A673 (cell line): ENCODE results near the gene PPM1F. TPM values are rescaled to one million over a fixed set of nuclear protein-coding genes. Genes with fewer than 3 reads are reported as not detected.

ENCODE experiments used
- BruUV-seq: library from RNA; stranded (reverse); fragments of 400-500 nt; replicated peaks from 2 replicates; lab custom pipeline; 2021; lab: Mats Ljungman, UMichigan
- CTCF ChIA-PET: fragments of 300-600 bp; sonication (Branson Sonifier 250); formaldehyde crosslinking; loops from one replicate; lab custom pipeline; 2022; ENCODE audit warnings: antibody characterized with exemption; lab: Charles Lee
- POLR2A ChIA-PET: fragments of 300-600 bp; sonication (Branson Sonifier 250); formaldehyde crosslinking; loops from one replicate; lab custom pipeline; 2022; ENCODE audit warnings: antibody characterized with exemption; ENCODE audit not compliant: low non-redundant PET; lab: Charles Lee
- DNase-seq: peaks from one replicate; pipeline ENCODE4 v3.0.0-alpha.2; 2015; ENCODE audit warnings: low spot score
- H3K27ac ChIP-seq: fragments of 200-600 bp; sonication (generic); 2 replicates; pipeline ENCODE4 v1.5.1; 2016; ENCODE audit warnings: mixed run types, low read depth, mild to moderate bottlenecking, mixed read lengths, antibody characterized with exemption, low read length; ENCODE audit not compliant: poor library complexity, severe bottlenecking
- H3K27me3 ChIP-seq: fragments of 200-600 bp; sonication (generic); replicated peaks from 2 replicates; pipeline ENCODE4 v1.6.1; 2017; ENCODE audit warnings: mixed run types, low read depth, mild to moderate bottlenecking, mixed read lengths, antibody characterized with exemption, low read length; ENCODE audit not compliant: insufficient read depth, poor library complexity
- H3K36me3 ChIP-seq: fragments of 200-600 bp; sonication (generic); 2 replicates; pipeline ENCODE4 v1.6.1; 2016; ENCODE audit warnings: mixed run types, mild to moderate bottlenecking, mixed read lengths, antibody characterized with exemption, low read length; ENCODE audit not compliant: insufficient read depth, poor library complexity, severe bottlenecking
- H3K4me1 ChIP-seq: fragments of 200-600 bp; sonication (generic); 2 replicates; pipeline ENCODE4 v1.6.1; 2017; ENCODE audit warnings: mixed run types, mild to moderate bottlenecking, mixed read lengths, antibody characterized with exemption, low read length; ENCODE audit not compliant: insufficient read depth, poor library complexity, severe bottlenecking
- H3K4me3 ChIP-seq: fragments of 200-600 bp; sonication (generic); 2 replicates; pipeline ENCODE4 v1.5.1; 2016; ENCODE audit warnings: low read depth, mixed run types, mild to moderate bottlenecking, mixed read lengths, low read length; ENCODE audit not compliant: poor library complexity, severe bottlenecking
- H3K9me3 ChIP-seq: fragments of 200-600 bp; sonication (generic); 2 replicates; pipeline ENCODE4 v1.6.1; 2016; ENCODE audit warnings: mixed run types, low read depth, mild to moderate bottlenecking, mixed read lengths, antibody characterized with exemption, low read length; ENCODE audit not compliant: poor library complexity, severe bottlenecking
- EZH2 ChIP-seq: fragments of 200-600 bp; sonication (generic); IDR thresholded peaks from 2 replicates; pipeline ENCODE4 v1.6.1; 2017; ENCODE audit warnings: borderline replicate concordance, low read depth, mild to moderate bottlenecking, mixed read lengths, antibody characterized with exemption, low read length; ENCODE audit not compliant: poor library complexity, severe bottlenecking
- intact Hi-C: fragments of 100-400 bp; cut with micrococcal nuclease; formaldehyde crosslinking; loops from one replicate; pipeline ENCODE4 v1.10.0; 2022; ENCODE audit not compliant: unreplicated experiment
- total RNA-seq: library from RNA; stranded (reverse); gene quantifications from 2 replicates; pipeline ENCODE4 v1.2.3, GENCODE V29; 2021
- TF ChIP-seq, protein P1 (sequence below): fragments of 300-800, 200-600 bp; sonication (generic); conservative IDR thresholded peaks from 2 replicates; pipeline ENCODE4 v1.5.1; 2017; ENCODE audit warnings: low read depth, mild to moderate bottlenecking, antibody characterized with exemption, low read length, moderate library complexity, mixed read lengths

Gene PPM1F
- total RNA-seq, 1 experiment from 2014 or later: 101 TPM

DNA sequence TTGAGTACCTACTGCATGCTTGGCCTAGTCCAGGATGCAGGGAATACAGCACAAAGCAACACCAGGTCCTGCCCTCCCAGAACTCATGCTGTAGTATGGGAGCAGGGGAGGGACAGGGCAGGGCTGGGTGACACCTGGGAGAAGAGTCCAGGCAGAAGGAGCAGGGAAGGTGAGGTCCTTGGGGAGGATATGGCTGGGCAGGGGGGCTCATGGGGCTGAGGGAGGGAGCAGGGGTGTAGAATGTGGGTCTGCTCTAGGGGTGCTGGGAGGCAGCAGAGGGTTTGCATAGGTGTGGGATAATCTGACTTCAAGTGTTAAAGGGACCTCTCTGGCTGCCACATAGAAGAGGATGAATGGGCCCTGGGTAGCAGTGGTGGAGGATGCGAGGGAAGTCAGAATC lies 25.2 kb upstream of the PPM1F start:
- Histone ChIP-seq H3K9me3 (no peaks in the 10 kb centered on the region), H3K4me1 (peaks cover 5% of the 10 kb centered on the region), H3K27me3 (no peaks in the 10 kb centered on the region), H3K4me3 (no peak overlapping the region), H3K36me3 (peaks cover 18% of the 10 kb centered on the region), H3K27ac (no peak overlapping the region)
- intact Hi-C loops: no loop called here
- no TSS peak for BruUV-seq
- CTCF ChIA-PET: interaction anchor here (0.7 kb wide), 1 partner anchor 31 kb away, joined by 6 read pairs; no protein-coding TSS in a partner anchor
- POLR2A ChIA-PET: no interaction called here
- DNase-seq: no peak
- no peak for TF ChIP-seq EZH2
- TF ChIP-seq, protein P1, sequence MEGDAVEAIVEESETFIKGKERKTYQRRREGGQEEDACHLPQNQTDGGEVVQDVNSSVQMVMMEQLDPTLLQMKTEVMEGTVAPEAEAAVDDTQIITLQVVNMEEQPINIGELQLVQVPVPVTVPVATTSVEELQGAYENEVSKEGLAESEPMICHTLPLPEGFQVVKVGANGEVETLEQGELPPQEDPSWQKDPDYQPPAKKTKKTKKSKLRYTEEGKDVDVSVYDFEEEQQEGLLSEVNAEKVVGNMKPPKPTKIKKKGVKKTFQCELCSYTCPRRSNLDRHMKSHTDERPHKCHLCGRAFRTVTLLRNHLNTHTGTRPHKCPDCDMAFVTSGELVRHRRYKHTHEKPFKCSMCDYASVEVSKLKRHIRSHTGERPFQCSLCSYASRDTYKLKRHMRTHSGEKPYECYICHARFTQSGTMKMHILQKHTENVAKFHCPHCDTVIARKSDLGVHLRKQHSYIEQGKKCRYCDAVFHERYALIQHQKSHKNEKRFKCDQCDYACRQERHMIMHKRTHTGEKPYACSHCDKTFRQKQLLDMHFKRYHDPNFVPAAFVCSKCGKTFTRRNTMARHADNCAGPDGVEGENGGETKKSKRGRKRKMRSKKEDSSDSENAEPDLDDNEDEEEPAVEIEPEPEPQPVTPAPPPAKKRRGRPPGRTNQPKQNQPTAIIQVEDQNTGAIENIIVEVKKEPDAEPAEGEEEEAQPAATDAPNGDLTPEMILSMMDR: no peak

DNA sequence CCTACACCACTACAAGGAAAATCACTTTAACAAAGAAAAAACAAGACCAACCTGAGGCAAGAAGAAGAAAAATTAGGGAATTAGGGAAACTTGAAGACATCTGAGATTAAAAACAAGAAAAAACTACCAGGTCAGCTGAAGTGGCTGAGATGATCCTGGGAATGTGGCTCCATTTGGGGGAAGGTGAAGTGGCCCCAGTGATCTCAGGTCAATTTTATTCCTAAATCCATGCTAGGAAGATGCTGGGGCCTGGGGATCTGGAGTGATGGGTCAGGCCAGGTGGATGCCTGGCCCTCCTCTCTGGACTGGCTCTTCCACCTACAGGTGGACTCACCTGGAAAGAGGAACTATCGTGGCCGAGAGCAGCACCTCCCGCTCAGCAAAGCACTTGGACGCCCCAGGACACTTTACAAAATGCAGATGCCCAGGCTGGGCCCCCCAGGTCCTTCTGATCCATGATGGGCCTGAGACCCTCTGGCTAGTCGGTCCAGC lies 23.3 kb upstream of the PPM1F start:
- intact Hi-C loops: no loop called here
- POLR2A ChIA-PET: interaction anchor here (0.7 kb wide), 1 partner anchor 255 kb away, joined by 4 read pairs; no protein-coding TSS in a partner anchor
- CTCF ChIA-PET: no interaction called here

DNA sequence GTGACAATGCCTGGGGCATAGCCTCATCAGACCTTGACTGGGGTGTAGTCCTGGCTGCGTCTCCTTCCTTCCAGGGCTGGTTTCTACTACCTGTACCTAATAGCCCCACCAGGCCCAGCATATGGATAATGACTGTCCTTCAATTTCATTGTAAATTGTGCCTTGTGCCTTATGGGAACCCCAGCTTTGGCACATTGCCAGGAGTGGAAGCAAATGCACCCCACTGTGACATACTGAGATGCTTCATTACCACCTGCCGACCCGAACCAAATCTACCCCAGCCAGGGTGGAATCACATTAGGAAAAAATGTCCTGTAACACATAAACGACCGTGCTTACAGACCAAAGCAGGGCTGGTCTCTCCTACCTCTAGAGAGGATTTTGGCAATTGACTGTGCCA lies 22.6 kb upstream of the PPM1F start:
- no peaks in the 10 kb centered on the region for H3K27me3 ChIP-seq
- peak; percentile 30 for DNase-seq
- ChIA-PET POLR2A (no interaction called here), CTCF (no interaction called here)
- H3K4me3 ChIP-seq: no peak overlapping the region
- intact Hi-C loops: no loop called here
- TF ChIP-seq, protein P1: no peak
- TF ChIP-seq EZH2: no peak
- H3K4me1 ChIP-seq: no peaks in the 10 kb centered on the region
- no peaks in the 10 kb centered on the region for H3K9me3 ChIP-seq
- H3K36me3 ChIP-seq: peaks cover 43% of the 10 kb centered on the region
- no peak overlapping the region for H3K27ac ChIP-seq
- no TSS peak for BruUV-seq

More for the DNA sequence above, 23.3 kb upstream of the PPM1F start:
- Histone ChIP-seq H3K27ac (no peak overlapping the region), H3K36me3 (peaks cover 37% of the 10 kb centered on the region), H3K9me3 (no peaks in the 10 kb centered on the region), H3K4me3 (no peak overlapping the region), H3K4me1 (peaks cover under 1% of the 10 kb centered on the region), H3K27me3 (no peaks in the 10 kb centered on the region)
- no peak for DNase-seq
- no TSS peak for BruUV-seq
- TF ChIP-seq EZH2: no peak
- TF ChIP-seq, protein P1: no peak
